NT2/D1 (cell line): ENCODE results near the gene USP6.
"Not testable (repeated sequence)": the region's sequence is repeated elsewhere in the genome, so short reads cannot be mapped to it uniquely, and the experiment has no call there.

ENCODE experiments used
- SUZ12 ChIP-seq: IDR thresholded peaks from 2 replicates; pipeline ENCODE4 v1.6.1; 2011; ENCODE audit not compliant: insufficient read length, insufficient read depth; ENCODE audit errors: extremely low read depth
- ZNF274 ChIP-seq: IDR thresholded peaks from 2 replicates; pipeline ENCODE4 v1.6.1; 2011; ENCODE audit warnings: mild to moderate bottlenecking, low read depth, low read length

DNA sequence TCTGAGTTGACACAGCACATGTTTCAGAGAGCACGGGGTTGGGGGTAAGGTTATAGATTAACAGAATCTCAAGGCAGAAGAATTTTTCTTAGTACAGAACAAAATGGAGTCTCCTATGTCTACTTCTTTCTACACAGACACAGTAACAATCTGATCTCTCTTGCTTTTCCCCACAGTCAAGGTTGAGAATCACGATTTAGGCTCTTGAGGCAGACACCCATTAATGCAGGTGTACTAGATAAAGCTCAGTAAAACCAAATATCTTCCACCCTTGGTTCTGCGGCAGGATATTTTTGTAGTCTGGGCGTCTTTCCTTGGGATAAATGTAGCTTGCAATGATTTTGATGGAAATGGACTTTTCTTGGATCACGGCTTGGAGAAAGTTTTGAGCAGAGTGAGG lies 40.4 kb upstream of the USP6 start:
- not testable (repeated sequence) for TF ChIP-seq SUZ12, ZNF274
